Type B pancreatic cell (in vitro differentiated cells): ENCODE data around the gene DOK5. TPM values are rescaled to one million over a fixed set of nuclear protein-coding genes. Genes with fewer than 3 reads are reported as not detected.

ENCODE experiments used
- DNase-seq: peaks from one replicate; pipeline ENCODE4 v3.0.0; 2021; ENCODE audit warnings: mixed read lengths; ENCODE audit not compliant: unreplicated experiment; ENCODE audit errors: extremely low spot score
- H3K27ac Mint-ChIP-seq: 2 replicates; pipeline ENCODE4 v1.8.0; 2021; ENCODE audit warnings: mild to moderate bottlenecking, mixed read lengths
- H3K27me3 Mint-ChIP-seq: 2 replicates; pipeline ENCODE4 v1.8.0; 2021; ENCODE audit warnings: mixed read lengths
- H3K36me3 Mint-ChIP-seq: 2 replicates; pipeline ENCODE4 v1.8.0; 2021; ENCODE audit warnings: mixed read lengths
- H3K4me1 Mint-ChIP-seq: one replicate; pipeline ENCODE4 v1.8.0; 2021; ENCODE audit warnings: mixed read lengths; ENCODE audit not compliant: unreplicated experiment
- H3K4me3 Mint-ChIP-seq: 2 replicates; pipeline ENCODE4 v1.8.0; 2021; ENCODE audit warnings: mild to moderate bottlenecking, mixed read lengths
- H3K9me3 Mint-ChIP-seq: 2 replicates; pipeline ENCODE4 v1.8.0; 2021; ENCODE audit warnings: mixed read lengths
- total RNA-seq: library from RNA; stranded (reverse); gene quantifications from 2 replicates; pipeline ENCODE4 v1.2.1, GENCODE V29; 2021; ENCODE audit warnings: low replicate concordance
- TF ChIP-seq, protein P1 (sequence below): fragments of 200-600 bp; sonication (generic); conservative IDR thresholded peaks from 2 replicates; pipeline ENCODE4 v1.5.0; 2021; ENCODE audit warnings: antibody characterized with exemption, mild to moderate bottlenecking

Gene DOK5
- total RNA-seq, 1 donor from 2014 or later, result 26.9 TPM

DNA sequence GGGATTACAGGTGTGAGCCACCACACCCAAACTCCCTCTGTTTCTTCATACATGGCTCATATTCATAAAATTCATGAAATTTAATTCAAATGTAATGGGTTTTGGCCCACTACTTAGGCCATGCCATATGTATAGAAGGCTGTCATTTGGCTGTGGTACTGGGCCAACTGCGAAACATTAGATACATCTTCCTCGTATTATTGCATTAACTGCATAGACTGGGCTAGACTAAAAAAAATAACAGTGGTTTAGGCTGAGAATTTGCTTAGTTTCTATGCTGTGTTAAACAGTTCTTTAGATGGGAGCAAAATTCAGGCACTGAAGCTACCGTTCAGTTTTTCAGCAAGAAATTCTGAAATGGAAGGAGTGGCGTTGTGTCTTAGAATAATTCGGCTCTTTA, 133.6 kb downstream of the DOK5 start:
- DNase-seq, result no peak
- H3K4me3 Mint-ChIP-seq, result no peak overlapping the region
- H3K36me3 Mint-ChIP-seq, result no peaks in the 10 kb centered on the region
- H3K9me3 Mint-ChIP-seq, result no peaks in the 10 kb centered on the region
- H3K4me1 Mint-ChIP-seq, result peaks cover 23% of the 10 kb centered on the region
- H3K27ac Mint-ChIP-seq, result no peak overlapping the region
- TF ChIP-seq, protein P1, sequence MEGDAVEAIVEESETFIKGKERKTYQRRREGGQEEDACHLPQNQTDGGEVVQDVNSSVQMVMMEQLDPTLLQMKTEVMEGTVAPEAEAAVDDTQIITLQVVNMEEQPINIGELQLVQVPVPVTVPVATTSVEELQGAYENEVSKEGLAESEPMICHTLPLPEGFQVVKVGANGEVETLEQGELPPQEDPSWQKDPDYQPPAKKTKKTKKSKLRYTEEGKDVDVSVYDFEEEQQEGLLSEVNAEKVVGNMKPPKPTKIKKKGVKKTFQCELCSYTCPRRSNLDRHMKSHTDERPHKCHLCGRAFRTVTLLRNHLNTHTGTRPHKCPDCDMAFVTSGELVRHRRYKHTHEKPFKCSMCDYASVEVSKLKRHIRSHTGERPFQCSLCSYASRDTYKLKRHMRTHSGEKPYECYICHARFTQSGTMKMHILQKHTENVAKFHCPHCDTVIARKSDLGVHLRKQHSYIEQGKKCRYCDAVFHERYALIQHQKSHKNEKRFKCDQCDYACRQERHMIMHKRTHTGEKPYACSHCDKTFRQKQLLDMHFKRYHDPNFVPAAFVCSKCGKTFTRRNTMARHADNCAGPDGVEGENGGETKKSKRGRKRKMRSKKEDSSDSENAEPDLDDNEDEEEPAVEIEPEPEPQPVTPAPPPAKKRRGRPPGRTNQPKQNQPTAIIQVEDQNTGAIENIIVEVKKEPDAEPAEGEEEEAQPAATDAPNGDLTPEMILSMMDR, result no peak
- H3K27me3 Mint-ChIP-seq, result no peaks in the 10 kb centered on the region

DNA sequence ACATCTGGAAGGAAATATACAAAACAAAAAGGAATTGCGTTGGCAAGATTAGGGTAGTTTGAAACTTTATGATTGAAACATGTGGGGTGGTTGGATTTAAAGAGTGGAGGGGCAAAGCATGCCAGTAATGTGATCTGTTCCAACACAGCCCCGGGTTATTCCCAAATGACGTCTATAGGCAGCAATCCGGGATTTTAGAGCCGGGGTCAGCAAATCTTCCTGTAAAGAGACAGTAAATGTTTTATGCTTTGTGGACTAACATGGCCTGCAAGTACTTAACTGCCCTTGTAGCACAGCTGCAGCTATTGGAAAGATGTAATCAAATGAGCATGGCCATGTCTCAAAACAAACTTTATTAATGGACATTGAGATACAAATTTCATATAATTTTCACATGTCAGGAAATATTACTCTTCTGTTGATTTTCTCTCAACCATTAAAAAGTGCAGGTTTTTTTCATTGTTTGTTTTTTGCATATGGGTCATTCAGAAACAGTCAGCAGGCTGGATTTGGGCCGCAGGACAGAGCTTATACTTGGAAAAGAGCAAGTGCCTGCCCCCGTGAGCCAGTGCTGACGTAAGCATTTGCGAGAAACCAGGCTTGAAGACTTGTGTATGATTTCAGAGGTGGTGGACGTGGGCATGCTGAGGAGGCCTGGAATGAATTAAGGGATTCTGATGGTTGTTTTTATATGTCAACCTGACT, 136.5 kb downstream of the DOK5 start:
- Mint-ChIP-seq H3K27me3 (no peaks in the 10 kb centered on the region), H3K9me3 (peaks cover 4% of the 10 kb centered on the region), H3K36me3 (peaks cover 4% of the 10 kb centered on the region), H3K4me3 (peak overlapping the region; percentile 47), H3K27ac (no peak overlapping the region), H3K4me1 (peaks cover 17% of the 10 kb centered on the region)
- TF ChIP-seq, protein P1, result no peak
- DNase-seq, result no peak

DNA sequence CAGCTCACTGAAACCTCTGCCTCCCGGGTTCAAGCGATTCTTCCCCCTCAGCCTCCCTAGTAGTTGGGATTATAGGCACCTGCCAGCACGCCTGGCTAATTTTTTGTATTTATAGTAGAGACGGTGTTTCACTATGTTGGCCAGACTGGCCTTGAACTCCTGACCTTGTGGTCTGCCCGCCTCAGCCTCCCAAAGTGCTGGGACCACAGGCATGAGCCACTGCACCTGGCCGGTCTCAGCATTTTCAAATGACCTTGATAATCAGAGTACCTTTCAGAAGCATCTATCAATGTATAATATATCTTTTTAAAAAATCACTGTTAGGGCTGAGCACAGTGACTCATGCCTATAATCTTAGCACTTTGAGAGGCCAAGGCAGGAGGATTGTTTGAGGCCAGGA, 143.0 kb downstream of the DOK5 start:
- DNase-seq, result no peak
- H3K4me3 Mint-ChIP-seq, result no peak overlapping the region
- peaks cover 7% of the 10 kb centered on the region for H3K9me3 Mint-ChIP-seq
- H3K4me1 Mint-ChIP-seq, result peaks cover 19% of the 10 kb centered on the region
- no peaks in the 10 kb centered on the region for H3K27me3 Mint-ChIP-seq
- TF ChIP-seq, protein P1, result no peak
- H3K27ac Mint-ChIP-seq, result peak overlapping the region; percentile 97
- peaks cover 8% of the 10 kb centered on the region for H3K36me3 Mint-ChIP-seq

DNA sequence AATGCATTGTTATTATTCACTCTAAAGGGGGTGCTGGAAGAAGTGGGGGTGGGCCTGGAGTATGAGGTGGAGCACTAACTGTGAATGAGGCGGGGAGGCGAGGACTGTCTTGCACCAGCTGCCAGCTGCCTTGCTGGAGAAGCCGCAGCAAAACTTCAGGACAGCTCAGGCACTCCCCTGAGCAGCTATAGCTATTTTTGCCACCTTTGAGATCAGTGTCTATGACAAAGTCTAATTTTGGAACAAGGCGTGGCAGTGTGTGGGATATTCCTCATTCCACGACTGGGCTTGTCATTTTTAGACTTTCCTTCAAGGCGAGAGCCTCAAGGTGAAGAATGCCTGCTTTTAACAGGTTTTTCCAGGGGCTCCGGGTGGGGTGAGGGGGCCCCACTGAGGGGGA, 143.8 kb downstream of the DOK5 start:
- H3K27ac Mint-ChIP-seq, result peak overlapping the region; percentile 97
- peaks cover 8% of the 10 kb centered on the region for H3K36me3 Mint-ChIP-seq
- peak overlapping the region; percentile 80 for H3K4me3 Mint-ChIP-seq
- TF ChIP-seq, protein P1, result no peak
- H3K9me3 Mint-ChIP-seq, result peaks cover 7% of the 10 kb centered on the region
- no peak for DNase-seq
- H3K27me3 Mint-ChIP-seq, result no peaks in the 10 kb centered on the region
- peaks cover 24% of the 10 kb centered on the region for H3K4me1 Mint-ChIP-seq

DNA sequence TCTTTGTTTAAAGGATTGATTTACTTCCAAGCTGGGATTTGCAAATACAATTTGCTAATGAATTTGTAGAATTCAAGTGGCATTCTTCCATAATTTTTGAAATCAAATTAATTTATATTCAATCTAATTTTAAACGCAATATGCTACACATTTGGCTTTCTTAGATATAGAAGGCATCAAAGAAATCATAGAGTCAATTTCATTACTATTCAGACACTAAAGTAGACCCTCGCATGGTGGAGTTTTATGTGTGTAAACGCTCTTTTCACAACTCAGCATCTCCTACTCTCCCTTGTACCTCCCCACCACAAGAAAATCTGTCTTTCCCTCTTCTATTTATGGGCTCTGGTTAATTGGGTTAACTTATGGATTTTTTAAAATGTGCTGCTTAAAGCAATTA, 144.3 kb downstream of the DOK5 start:
- Mint-ChIP-seq H3K4me3 (peak overlapping the region; percentile 80), H3K36me3 (peaks cover 8% of the 10 kb centered on the region), H3K27me3 (no peaks in the 10 kb centered on the region), H3K27ac (peak overlapping the region; percentile 97), H3K4me1 (peaks cover 29% of the 10 kb centered on the region), H3K9me3 (peaks cover 7% of the 10 kb centered on the region)
- no peak for DNase-seq
- TF ChIP-seq, protein P1, result no peak
